Lower lobe of right lung (tissue), 2 donors: ENCODE results near the gene ST6GALNAC5. TPM values are rescaled to one million over a fixed set of nuclear protein-coding genes. Genes with fewer than 3 reads are reported as not detected.

Experiments used
- ATAC-seq, 2 donors: fragments of 200-7000 bp; cut with Tn5 transposase; one replicate each; pipeline ENCODE4 v1.9.1; 2020 to 2022; ENCODE audit warnings: mild to moderate bottlenecking in 2 of 2, moderate library complexity in 2 of 2
- DNase-seq: peaks from one replicate; pipeline ENCODE4 v3.0.0-alpha.2; 2020
- H3K27ac ChIP-seq: fragments of 200-600 bp; one replicate; pipeline ENCODE4 v1.8.0; 2022
- H3K27me3 ChIP-seq: fragments of 200-600 bp; one replicate; pipeline ENCODE4 v1.8.0; 2022; ENCODE audit warnings: low read depth
- H3K36me3 ChIP-seq: fragments of 200-600 bp; one replicate; pipeline ENCODE4 v1.8.0; 2022; ENCODE audit warnings: mild to moderate bottlenecking
- H3K4me1 ChIP-seq: fragments of 200-600 bp; one replicate; pipeline ENCODE4 v1.8.0; 2022
- H3K4me3 ChIP-seq: fragments of 200-600 bp; one replicate; pipeline ENCODE4 v1.8.0; 2022; ENCODE audit warnings: mild to moderate bottlenecking
- H3K9me3 ChIP-seq: fragments of 200-600 bp; one replicate; pipeline ENCODE4 v1.8.0; 2022
- intact Hi-C: fragments of 100-400 bp; cut with DNase I; formaldehyde crosslinking; loops from one replicate; pipeline ENCODE4 v1.11.0; 2022
- total RNA-seq: library from RNA; stranded (reverse); fragmentation: NEBNext Ultra II Directional; extraction: Animal tissue kit (Norgen Biotek cat#: 25700); gene quantifications from one replicate; pipeline ENCODE4 v1.2.1, GENCODE V29; 2021
- TF ChIP-seq, protein P1 (sequence below): fragments of 200-600 bp; IDR thresholded peaks from one replicate; pipeline ENCODE4 v1.8.0; 2022; ENCODE audit warnings: antibody characterized with exemption, mild to moderate bottlenecking
- donor health status: DM: no; HTN: yes; CAD: no; lungs with severe emphysema.

Gene ST6GALNAC5
- total RNA-seq, 1 donor from 2014 or later: 16.3 TPM

DNA sequence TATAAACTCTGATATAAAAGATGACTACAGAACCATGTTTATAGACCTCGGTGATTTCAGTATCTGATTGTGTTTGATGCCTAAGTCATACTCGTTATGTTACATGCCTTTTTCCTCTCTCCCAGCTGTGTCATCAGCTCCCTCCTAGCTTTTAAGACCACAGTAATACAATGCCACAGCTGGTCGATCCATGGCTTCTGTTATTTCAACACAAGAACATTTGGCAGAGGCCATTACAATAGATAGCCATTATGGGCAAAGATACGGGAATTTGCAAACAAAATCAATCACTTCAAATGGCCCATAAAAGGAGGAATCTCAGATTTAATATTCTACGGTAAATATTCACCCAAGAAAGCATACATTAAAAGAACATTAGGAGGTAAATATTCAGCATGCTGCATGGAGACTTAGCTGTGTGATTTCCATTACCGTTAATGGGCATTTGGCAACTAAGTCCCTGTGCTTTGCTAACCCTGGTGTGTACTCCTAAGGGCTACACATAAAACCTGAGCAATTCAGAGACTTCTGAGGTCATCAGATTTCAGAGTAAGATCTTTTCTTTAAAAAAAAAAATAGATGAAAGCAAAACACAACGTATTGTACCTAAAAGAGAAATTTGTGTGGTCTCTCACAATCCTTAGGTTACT, 198.5 kb downstream of the ST6GALNAC5 start:
- no peaks in the 10 kb centered on the region for H3K9me3 ChIP-seq
- H3K27ac ChIP-seq: no peak overlapping the region
- no peak overlapping the region for H3K4me3 ChIP-seq
- intact Hi-C loops: no loop called here
- TF ChIP-seq, protein P1, sequence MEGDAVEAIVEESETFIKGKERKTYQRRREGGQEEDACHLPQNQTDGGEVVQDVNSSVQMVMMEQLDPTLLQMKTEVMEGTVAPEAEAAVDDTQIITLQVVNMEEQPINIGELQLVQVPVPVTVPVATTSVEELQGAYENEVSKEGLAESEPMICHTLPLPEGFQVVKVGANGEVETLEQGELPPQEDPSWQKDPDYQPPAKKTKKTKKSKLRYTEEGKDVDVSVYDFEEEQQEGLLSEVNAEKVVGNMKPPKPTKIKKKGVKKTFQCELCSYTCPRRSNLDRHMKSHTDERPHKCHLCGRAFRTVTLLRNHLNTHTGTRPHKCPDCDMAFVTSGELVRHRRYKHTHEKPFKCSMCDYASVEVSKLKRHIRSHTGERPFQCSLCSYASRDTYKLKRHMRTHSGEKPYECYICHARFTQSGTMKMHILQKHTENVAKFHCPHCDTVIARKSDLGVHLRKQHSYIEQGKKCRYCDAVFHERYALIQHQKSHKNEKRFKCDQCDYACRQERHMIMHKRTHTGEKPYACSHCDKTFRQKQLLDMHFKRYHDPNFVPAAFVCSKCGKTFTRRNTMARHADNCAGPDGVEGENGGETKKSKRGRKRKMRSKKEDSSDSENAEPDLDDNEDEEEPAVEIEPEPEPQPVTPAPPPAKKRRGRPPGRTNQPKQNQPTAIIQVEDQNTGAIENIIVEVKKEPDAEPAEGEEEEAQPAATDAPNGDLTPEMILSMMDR: no peak
- DNase-seq: no peak
- no peaks in the 10 kb centered on the region for H3K27me3 ChIP-seq
- no peak for ATAC-seq
- H3K36me3 ChIP-seq: no peaks in the 10 kb centered on the region
- H3K4me1 ChIP-seq: no peaks in the 10 kb centered on the region

DNA sequence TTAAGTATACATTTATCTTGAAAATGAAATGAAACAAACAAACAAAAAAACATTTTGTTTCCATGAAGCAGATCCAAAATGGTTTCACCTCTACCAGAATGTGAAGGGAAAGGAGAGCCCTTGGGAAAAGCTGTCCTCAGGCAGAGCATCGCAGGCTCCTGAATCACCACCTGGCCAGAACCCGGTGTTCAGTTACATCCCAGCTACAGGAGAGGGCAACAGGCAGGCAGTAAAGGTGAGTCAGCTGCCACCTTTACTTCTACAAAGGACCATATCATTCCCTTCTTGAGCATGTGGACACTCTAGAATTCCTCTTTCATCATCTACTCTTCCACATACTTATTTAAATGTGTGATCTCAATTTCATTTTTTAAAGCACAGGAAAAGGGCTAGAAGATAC, 200.7 kb downstream of the ST6GALNAC5 start:
- intact Hi-C loops: no loop called here
- Histone ChIP-seq H3K4me1 (no peaks in the 10 kb centered on the region), H3K27ac (no peak overlapping the region), H3K4me3 (no peak overlapping the region), H3K9me3 (no peaks in the 10 kb centered on the region), H3K36me3 (no peaks in the 10 kb centered on the region), H3K27me3 (no peaks in the 10 kb centered on the region)
- ATAC-seq (no peak), DNase-seq (no peak)
- TF ChIP-seq, protein P1: no peak

DNA sequence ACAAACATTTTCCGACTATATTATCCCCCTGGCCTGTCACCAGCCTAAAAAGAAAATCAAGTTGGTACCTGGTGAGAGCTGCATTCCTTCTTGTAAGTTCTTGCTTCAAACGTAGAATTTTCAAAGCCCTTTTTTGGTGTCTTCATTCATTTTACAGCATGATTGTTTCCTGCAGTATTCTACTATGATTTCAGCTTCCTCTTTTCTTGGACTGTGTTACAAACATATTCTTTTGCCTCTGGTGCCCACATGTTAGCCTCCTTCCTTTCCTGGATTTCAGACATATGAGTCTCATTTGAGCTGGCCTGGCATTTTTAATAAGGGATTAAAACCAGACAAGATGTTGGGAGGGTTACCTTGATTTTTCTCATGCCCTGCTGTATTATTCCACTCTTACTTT, 209.5 kb downstream of the ST6GALNAC5 start:
- Histone ChIP-seq H3K27me3 (no peaks in the 10 kb centered on the region), H3K9me3 (no peaks in the 10 kb centered on the region), H3K4me1 (no peaks in the 10 kb centered on the region), H3K27ac (no peak overlapping the region), H3K36me3 (no peaks in the 10 kb centered on the region), H3K4me3 (no peak overlapping the region)
- ATAC-seq: no peak
- intact Hi-C loops: no loop called here
- DNase-seq: no peak
- TF ChIP-seq, protein P1: no peak

DNA sequence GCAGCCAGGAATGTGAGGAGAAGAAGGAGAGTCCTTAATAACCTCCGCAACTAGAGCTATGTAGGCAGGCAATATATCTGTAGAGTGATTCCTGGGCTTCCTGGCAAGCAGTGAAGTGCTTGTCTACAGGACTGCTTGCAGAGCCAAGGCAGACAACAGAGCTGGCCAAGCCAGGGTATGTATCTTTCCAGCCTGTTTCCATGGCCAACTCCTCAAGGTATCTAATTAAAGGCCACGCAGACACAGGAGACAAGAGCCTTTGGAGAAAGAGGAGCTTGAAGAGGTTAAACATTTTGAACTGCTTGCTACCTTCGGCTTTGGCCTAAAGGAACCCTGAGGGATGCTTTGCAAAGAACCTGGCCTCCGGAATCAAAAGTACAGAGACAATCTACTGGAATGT, 214.6 kb downstream of the ST6GALNAC5 start:
- DNase-seq: no peak
- peak in 1 of 2 donors; percentile 46 for ATAC-seq
- no peaks in the 10 kb centered on the region for H3K36me3 ChIP-seq
- H3K4me3 ChIP-seq: no peak overlapping the region
- H3K27ac ChIP-seq: no peak overlapping the region
- intact Hi-C loops: no loop called here
- H3K4me1 ChIP-seq: no peaks in the 10 kb centered on the region
- no peaks in the 10 kb centered on the region for H3K9me3 ChIP-seq
- no peaks in the 10 kb centered on the region for H3K27me3 ChIP-seq
- TF ChIP-seq, protein P1: no peak

- no peak for ATAC-seq
Measured at GRCh38 chr1:77084457-77084856, 217.2 kb downstream of the ST6GALNAC5 start.

More at GRCh38 chr1:77084457-77084856, 217.2 kb downstream of the ST6GALNAC5 start:
- intact Hi-C loops: no loop called here
- TF ChIP-seq, protein P1: no peak
- Histone ChIP-seq H3K4me3 (no peak overlapping the region), H3K27me3 (no peaks in the 10 kb centered on the region), H3K36me3 (no peaks in the 10 kb centered on the region), H3K4me1 (no peaks in the 10 kb centered on the region), H3K9me3 (no peaks in the 10 kb centered on the region), H3K27ac (no peak overlapping the region)
- no peak for DNase-seq
